Measurements from ENCODE around the gene SLC25A29.

GRCh38 chr14:100290607-100291304, 15.5 kb downstream of the SLC25A29 start:
- no peak for TF ChIP-seq CTCF (IDR thresholded peaks at IDR 0.05)
- no peak for TF ChIP-seq POLR2A (IDR thresholded peaks at IDR 0.05)
- TF ChIP-seq POLR2AphosphoS5 (IDR thresholded peaks at IDR 0.05; ENCODE audit: insufficient read depth in 1 of 2, low read depth in 1 of 2), result no peak
